ENCODE results near the gene ATG7.
"Not testable (repeated sequence)": the region's sequence is repeated elsewhere in the genome, so short reads cannot be mapped to it uniquely, and the experiment has no call there.

ATG7 gene

DNA sequence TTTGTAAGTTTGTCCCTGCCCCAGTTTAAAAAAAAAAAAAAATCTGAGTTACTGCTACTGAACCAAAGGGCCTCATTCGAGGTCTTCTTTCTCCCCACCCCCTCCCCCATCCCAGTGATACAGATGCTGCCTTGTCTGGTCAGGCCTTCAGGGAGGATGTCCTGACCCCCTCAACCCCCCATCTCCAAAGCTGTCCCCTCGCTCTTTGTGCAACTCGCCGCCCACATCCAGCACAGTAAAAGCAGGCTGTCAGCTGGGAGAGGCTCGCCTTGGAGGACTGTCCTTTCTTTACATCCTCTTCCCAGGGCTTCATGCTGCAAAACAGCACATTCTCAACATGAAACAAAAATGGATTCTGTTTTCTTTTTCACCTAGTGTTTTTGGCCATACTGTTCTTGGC, 238.2 kb downstream of the ATG7 start:
- no peak for DNase-seq

DNA sequence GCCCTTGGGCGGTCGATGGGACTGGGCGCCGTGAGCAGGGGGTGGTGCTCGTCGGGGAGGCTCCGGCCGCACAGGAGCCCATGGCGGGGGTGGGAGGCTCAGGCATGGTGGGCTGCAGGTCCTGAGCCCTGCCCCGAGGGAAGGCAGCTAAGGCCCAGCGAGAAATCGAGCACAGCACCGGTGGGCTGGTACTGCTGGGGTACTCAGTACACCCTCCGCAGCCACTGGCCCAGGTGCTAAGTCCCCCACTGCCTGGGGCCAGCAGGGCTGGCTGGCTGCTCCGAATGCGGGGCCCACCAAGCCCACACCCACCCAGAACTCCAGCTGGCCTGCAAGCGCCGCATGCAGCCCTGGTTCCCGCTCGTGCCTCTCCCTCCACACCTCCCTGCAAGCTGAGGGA, 239.4 kb downstream of the ATG7 start:
- DNase-seq = not testable (repeated sequence)

DNA sequence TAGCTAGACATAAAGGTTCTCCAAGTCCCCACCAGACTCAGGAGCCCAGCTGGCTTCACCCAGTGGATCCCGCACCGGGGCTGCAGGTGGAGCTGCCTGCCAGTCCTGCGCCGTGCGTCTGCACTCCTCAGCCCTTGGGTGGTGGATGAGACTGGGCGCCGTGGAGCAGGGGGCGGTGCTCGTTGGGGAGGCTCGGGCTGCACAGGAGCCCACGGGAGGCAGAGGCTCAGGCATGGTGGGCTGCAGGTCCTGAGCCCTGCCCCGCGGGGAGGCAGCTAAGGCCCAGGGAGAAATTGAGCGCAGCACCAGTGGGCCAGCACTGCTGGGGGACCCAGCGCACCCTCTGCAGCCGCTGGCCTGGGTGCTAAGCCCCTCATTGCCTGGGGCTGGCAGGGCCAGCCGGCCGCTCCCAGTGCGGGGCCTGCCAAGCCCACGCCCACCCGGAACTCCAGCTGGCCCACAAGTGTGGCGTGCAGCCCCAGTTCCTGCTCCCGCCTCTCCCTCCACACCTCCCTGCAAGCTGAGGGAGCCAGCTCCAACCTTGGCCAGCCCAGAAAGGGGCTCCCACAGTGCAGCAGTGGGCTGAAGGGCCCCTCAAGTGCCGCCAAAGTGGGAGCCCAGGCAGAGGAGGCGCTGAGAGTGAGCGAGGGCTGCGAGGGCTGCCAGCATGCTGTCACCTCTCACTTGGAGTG, 241.1 kb downstream of the ATG7 start:
- DNase-seq = not testable (repeated sequence)

DNA sequence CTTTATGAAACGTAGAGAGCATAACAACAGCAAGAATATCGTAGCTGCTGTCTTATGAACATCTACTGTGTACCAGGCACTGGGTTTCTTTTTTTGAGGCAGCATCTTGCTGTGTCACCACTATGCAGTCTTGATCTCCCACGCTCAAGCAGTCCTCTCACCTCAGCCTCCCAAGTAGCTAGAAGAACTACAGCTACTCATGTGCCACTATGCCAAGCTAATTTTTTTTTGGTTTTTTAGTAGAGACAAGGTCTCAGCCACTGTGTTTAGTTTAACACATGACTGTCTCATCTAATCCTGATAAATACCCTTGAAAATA, 241.6 kb downstream of the ATG7 start:
- DNase-seq = no peak

DNA sequence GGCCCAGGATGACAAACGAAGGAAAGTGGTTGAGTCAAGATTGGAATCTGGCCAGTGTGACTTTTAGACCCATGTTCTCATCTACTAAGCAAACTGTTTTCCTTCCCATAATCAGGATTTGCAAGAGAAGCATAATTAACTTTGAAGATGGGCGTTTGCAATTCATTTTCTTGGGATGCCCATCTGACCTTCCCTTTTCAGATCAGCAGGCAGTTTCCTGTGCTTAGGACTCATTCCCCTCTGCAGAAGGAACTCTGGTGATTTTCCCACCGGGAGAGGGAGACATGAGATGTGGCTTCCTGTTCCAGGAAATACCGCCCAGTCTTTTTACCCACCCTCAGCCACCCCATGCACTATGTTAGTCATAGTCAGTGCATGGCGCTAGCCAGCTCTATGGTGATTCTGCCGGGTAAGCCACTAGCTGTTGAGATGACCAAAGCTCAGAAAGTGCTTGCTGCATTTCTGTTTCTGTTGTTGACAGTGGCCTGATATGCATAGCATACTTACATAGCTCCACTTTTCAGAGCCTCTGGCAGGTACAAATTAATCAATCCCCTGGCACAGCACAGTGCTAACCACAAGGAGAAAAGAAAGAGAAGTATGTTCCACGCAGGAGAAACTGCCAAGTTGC, 242.1 kb downstream of the ATG7 start:
- DNase-seq = peak; percentile 88

DNA sequence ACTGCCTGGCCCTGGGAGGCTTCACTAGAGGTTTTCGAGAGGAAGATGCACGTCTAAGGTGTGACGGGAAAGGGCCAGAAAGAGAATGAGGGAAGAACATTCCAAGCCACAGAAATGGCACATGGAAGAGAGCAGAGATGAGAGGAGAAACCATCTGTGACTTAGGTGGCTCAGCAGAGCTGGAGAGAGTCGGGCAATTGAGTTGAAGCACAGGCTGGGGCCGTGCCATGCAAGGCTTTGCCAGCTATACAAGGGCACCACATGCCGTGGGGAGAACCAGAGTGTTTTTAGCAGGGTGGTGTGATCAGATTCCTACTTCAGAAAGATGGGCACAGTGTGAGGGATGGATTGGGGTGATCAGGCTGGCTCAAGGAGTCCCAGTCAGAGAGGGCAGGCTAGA, 245.4 kb downstream of the ATG7 start:
- no peak for DNase-seq

GRCh38 chr3:11521167-11521566, 249.0 kb downstream of the ATG7 start:
- DNase-seq = no peak

- DNase-seq = no peak
Measured at GRCh38 chr3:11522398-11522715, 250.2 kb downstream of the ATG7 start.

- DNase-seq = peak; percentile 34
Measured at GRCh38 chr3:11522953-11523571, 250.9 kb downstream of the ATG7 start.

DNA sequence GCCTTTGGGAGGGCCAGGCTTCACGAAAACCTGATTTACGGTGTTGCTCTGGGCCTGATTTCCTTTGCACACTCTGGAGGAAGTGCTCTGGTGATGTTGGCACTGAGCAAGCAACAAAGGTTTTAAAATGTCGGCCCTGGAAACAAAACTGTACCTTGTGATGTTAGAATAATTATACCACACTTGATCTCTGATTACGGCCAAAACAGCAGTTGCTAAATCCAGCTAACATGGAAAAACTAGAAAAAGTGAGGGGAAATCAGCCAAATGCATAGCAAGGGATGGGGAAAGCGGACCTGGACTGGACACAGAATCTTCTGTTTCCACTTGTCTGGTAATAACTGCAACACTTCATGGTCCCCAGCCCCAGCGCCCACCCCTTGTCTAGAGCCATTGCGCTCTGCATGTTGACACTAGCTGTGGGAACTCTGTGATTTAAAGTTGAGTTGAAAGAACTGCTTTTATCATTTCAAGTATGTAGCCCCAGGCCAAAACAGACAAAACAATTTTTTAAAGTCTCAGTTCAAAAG, 251.4 kb downstream of the ATG7 start:
- DNase-seq = no peak

GRCh38 chr3:11526121-11526520, 253.9 kb downstream of the ATG7 start:
- DNase-seq = not testable (repeated sequence)

DNA sequence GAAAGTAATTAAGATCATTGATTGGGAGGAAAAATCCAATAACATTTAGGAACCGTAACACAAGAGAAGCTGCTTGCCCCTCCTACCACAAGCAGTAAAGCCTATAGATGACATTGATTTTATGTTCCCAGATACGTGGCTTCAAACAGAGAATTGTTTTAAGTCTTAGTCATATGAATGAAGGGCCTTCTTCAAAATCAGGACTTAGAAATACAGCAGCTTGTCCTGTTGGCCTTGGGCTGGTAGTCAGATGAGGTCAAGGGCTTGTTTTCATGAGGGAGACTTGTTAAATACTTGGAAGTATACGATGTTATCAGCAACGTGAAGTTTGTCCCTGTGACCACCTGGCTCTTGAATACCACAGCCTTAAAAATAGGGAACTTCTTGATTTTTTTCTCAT, 257.1 kb downstream of the ATG7 start:
- peak; percentile 31 for DNase-seq

- DNase-seq = peak; percentile 99
Measured at GRCh38 chr3:11530153-11530721, 258.0 kb downstream of the ATG7 start.

DNA sequence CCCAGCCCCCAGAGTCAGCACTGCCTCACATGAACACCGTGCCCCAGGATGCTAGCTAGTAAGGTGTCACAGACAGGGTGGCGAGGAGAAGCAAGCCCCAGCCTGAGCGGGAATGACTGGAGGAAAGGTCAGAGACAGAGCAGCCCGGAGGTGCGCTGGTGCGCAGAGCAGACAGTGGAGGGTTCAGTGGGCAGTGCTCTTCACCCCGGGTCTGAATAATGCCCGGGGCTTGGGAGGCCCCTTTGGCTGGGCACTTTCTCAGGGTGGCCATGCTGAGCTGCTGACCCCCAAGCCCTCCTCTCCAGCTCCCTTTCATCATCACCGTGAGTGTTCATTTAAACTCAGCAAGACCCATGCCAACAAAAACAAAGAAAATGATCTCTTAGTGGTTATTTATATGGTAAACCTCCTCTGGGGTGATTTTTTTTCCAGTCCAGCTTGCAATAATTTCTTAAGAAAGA, 260.8 kb downstream of the ATG7 start:
- peak; percentile 48 for DNase-seq

DNA sequence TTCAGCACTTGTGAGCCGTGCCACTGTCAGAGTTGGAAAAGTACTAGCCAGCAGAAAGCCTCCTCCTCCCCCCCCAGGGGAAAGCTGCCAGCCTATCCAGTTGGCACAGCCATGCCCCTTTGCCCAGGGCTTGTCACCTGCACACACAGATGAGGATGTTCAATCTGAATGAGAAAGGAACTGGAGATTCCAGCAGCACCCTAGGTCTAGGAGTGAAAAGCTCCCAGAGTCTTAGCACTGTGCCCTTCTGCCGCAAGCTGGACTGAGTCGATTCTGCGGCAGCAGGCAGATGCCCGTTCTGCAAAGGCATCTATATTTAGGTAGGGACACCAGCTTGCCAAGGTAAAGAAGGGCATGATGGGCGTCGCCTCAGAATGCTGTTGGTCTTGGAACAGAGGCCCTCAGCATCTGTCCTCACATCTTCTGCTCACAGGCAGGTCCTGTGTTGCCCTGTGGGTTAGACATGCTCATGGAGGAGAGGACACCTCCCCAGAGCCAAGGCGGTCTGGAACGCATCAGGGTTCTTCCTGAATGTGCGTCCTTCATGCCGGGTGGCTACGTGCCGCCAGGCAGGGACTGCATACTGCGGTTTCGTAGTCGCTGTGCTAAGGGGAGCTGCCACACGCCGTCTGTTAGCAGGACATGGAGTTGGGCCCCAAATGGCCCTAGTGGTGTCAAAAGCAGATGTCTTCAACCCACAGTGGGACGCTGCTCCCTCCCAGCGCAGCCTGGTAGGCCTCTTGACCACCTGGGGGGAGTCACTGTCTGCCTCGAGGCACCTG, 262.0 kb downstream of the ATG7 start:
- no peak for DNase-seq

DNA sequence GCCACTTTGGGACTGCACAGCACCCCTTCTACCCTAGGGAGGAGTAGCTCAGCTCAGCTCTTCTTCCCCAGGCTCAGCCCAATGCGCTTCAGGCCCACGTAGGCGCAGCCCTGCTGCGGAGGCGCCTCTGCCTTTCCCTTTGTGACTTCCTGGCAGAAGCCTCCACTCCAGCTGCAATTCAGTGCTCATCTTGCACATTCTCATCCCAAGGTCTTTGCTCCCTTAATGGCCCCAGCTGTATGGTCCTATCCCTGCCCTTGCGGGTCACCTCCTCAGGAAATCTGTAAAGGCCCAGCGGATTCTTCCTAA, 262.6 kb downstream of the ATG7 start:
- DNase-seq = no peak

- DNase-seq = no peak
Measured at GRCh38 chr3:11535243-11535960, 263.2 kb downstream of the ATG7 start.

- no peak for DNase-seq
Measured at GRCh38 chr3:11536132-11536935, 264.1 kb downstream of the ATG7 start.

DNA sequence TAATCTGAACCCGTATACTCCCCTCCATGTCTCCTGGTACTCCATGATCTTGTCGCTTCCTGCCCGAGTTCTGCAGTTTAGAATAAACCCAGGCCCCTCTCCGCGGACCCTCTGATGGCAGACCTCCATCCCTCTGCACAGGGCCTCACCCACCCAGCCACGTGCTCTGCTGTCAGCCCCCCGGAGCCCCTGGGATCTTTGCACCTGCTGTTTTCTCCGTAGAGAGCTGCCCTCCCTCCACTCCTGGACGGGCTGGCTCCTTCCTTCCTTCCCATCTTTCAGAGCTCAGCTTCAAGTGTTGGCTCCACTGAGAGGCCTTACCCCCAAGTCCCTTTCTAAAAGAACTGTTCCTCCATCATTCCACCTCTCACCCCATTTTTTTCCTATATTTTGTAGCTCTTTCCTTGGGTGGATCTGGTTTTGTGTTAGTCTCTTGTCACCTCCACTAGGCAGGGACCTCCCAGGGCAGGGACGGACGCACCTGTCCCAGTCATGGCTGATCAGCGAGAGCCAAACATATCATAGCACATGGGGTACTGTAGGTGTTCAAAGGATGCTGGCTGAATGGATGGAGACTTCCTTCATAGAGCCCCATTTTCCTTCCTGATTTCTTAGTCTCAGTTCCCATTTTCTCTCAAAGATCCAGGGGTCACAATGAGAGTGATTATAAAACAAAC, 264.9 kb downstream of the ATG7 start:
- no peak for DNase-seq

DNA sequence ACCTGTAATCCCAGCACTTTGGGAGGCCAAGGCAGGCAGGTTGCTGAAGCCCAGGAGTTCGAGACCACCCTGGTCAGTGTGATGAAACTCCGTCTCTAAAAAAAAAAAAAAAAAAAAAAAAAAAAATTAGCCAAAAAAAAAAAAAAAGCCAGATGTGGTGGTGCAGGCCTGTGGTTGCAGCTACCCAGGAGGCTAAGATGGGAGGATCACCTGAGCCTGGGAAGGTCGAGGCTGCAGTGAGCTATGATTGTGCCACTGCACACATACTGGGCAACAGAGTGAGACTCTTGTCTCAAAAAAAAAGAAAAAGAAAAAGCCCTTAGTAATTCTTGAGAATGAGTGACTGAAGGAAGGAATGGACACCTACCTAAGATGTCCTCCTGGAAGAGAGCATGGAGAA, 266.4 kb downstream of the ATG7 start:
- DNase-seq = no peak

- DNase-seq = no peak
Measured at GRCh38 chr3:11539218-11539617, 267.0 kb downstream of the ATG7 start.
